Measurements from ENCODE around the gene SIPA1L3.

GRCh38 chr19:37886571-37886970 is 20.4 kb upstream of the SIPA1L3 start:
- TF ChIP-seq EZH2 (IDR thresholded peaks at IDR 0.05; ENCODE audit: low read depth, unreplicated experiment) (no peak), POLR2AphosphoS5 (IDR thresholded peaks at IDR 0.05; ENCODE audit: low read depth) (no peak), ZNF114 (CRISPR knock-in tag; IDR thresholded peaks at IDR 0.05) (no peak), NANOG (IDR thresholded peaks at IDR 0.05; ENCODE audit: borderline replicate concordance) (no peak), CREB1 (CRISPR knock-in tag; IDR thresholded peaks at IDR 0.05; ENCODE audit: low read depth) (no peak), ZNF331 (CRISPR knock-in tag; IDR thresholded peaks at IDR 0.05; ENCODE audit: low read depth) (no peak), ETS1 (IDR thresholded peaks at IDR 0.05) (no peak), JUNB (IDR thresholded peaks at IDR 0.05; ENCODE audit: unreplicated experiment) (no peak), EZH2phosphoT487 (IDR thresholded peaks at IDR 0.05; ENCODE audit: unreplicated experiment) (no peak), STAT1 (IDR thresholded peaks at IDR 0.05; ENCODE audit: unreplicated experiment) (no peak)
- TF ChIP-seq, protein P1, sequence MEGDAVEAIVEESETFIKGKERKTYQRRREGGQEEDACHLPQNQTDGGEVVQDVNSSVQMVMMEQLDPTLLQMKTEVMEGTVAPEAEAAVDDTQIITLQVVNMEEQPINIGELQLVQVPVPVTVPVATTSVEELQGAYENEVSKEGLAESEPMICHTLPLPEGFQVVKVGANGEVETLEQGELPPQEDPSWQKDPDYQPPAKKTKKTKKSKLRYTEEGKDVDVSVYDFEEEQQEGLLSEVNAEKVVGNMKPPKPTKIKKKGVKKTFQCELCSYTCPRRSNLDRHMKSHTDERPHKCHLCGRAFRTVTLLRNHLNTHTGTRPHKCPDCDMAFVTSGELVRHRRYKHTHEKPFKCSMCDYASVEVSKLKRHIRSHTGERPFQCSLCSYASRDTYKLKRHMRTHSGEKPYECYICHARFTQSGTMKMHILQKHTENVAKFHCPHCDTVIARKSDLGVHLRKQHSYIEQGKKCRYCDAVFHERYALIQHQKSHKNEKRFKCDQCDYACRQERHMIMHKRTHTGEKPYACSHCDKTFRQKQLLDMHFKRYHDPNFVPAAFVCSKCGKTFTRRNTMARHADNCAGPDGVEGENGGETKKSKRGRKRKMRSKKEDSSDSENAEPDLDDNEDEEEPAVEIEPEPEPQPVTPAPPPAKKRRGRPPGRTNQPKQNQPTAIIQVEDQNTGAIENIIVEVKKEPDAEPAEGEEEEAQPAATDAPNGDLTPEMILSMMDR (conservative IDR thresholded peaks at IDR 0.05; ENCODE audit: low read depth in 2 of 2): no peak
- TF ChIP-seq, protein P2, sequence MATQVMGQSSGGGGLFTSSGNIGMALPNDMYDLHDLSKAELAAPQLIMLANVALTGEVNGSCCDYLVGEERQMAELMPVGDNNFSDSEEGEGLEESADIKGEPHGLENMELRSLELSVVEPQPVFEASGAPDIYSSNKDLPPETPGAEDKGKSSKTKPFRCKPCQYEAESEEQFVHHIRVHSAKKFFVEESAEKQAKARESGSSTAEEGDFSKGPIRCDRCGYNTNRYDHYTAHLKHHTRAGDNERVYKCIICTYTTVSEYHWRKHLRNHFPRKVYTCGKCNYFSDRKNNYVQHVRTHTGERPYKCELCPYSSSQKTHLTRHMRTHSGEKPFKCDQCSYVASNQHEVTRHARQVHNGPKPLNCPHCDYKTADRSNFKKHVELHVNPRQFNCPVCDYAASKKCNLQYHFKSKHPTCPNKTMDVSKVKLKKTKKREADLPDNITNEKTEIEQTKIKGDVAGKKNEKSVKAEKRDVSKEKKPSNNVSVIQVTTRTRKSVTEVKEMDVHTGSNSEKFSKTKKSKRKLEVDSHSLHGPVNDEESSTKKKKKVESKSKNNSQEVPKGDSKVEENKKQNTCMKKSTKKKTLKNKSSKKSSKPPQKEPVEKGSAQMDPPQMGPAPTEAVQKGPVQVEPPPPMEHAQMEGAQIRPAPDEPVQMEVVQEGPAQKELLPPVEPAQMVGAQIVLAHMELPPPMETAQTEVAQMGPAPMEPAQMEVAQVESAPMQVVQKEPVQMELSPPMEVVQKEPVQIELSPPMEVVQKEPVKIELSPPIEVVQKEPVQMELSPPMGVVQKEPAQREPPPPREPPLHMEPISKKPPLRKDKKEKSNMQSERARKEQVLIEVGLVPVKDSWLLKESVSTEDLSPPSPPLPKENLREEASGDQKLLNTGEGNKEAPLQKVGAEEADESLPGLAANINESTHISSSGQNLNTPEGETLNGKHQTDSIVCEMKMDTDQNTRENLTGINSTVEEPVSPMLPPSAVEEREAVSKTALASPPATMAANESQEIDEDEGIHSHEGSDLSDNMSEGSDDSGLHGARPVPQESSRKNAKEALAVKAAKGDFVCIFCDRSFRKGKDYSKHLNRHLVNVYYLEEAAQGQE (IDR thresholded peaks at IDR 0.05; ENCODE audit: unreplicated experiment): no peak

All from GM23338 (cell line).